Astrocyte of the spinal cord (primary cell): ENCODE measurements around the gene CMSS1.

Source experiments
- DNase-seq: peaks from one replicate; pipeline ENCODE4 v3.0.0; 2011; ENCODE audit warnings: low read depth, low spot score
- H3K4me3 ChIP-seq: 2 replicates; pipeline ENCODE4 v1.5.1; 2011; ENCODE audit warnings: low read depth, mild to moderate bottlenecking, low read length, moderate library complexity
- in situ Hi-C: cut with HindIII; loops from 2 replicates; pipeline ENCODE4 v1.10.0; 2017; ENCODE audit warnings: low sequenced_read_pairs
- TF ChIP-seq, protein P1 (sequence below): IDR thresholded peaks from 2 replicates; pipeline ENCODE4 v1.5.1; 2012; ENCODE audit warnings: low read depth, mild to moderate bottlenecking, low read length, inconsistent platforms

Gene CMSS1

GRCh38 chr3:99980606-99981005 is 162.9 kb downstream of the CMSS1 start:
- TF ChIP-seq, protein P1, sequence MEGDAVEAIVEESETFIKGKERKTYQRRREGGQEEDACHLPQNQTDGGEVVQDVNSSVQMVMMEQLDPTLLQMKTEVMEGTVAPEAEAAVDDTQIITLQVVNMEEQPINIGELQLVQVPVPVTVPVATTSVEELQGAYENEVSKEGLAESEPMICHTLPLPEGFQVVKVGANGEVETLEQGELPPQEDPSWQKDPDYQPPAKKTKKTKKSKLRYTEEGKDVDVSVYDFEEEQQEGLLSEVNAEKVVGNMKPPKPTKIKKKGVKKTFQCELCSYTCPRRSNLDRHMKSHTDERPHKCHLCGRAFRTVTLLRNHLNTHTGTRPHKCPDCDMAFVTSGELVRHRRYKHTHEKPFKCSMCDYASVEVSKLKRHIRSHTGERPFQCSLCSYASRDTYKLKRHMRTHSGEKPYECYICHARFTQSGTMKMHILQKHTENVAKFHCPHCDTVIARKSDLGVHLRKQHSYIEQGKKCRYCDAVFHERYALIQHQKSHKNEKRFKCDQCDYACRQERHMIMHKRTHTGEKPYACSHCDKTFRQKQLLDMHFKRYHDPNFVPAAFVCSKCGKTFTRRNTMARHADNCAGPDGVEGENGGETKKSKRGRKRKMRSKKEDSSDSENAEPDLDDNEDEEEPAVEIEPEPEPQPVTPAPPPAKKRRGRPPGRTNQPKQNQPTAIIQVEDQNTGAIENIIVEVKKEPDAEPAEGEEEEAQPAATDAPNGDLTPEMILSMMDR, result no peak
- H3K4me3 ChIP-seq, result no peak overlapping the region
- in situ Hi-C loops, result no loop called here
- DNase-seq, result no peak

DNA sequence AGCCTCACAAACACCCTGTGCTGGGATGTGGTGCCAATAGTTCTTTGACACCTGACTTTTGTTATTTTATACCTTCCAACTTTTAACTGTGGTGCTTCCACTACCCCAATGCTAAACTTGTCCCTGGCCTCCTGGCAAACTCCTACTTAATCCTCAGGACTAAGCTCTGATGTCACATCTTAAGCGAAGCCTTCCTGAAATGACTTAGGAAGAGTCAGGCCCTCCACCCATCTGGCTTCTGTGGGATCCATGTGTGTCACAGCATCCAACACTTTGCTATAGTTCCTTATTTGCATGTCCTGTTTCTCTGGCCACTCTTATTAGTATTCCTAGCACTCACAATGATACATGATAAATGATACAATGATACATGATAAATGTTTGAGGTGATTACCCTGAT is 163.5 kb downstream of the CMSS1 start:
- TF ChIP-seq, protein P1, result no peak
- no peak overlapping the region for H3K4me3 ChIP-seq
- in situ Hi-C loops, result no loop called here
- DNase-seq, result no peak

- in situ Hi-C loops, result no loop called here
- TF ChIP-seq, protein P1, result no peak
- H3K4me3 ChIP-seq, result no peak overlapping the region
- no peak for DNase-seq
Observed at GRCh38 chr3:99982650-99983049, 165.0 kb downstream of the CMSS1 start.

DNA sequence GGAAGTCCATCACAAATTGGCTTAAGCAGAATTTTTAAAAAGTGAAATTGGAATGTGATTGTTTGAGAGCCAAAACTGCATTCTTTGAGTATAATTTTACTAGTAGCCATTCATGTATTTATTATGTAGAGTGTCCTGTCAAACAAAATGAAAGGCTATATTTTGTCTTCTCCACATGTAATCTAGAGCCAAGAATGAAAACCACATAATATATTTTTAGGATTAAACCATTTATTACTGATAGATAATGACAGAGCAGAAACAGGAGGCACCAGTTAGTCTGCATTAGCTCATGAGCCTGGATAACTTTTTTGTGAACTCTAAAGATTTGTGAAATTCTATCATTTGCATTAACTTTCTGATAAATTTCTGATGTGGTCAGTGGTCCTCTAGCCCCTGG is 166.5 kb downstream of the CMSS1 start:
- TF ChIP-seq, protein P1, result no peak
- no peak overlapping the region for H3K4me3 ChIP-seq
- in situ Hi-C loops, result no loop called here
- DNase-seq, result no peak

- DNase-seq, result no peak
- no peak overlapping the region for H3K4me3 ChIP-seq
- TF ChIP-seq, protein P1, result no peak
- in situ Hi-C loops, result no loop called here
Observed at GRCh38 chr3:99984668-99985067, 167.0 kb downstream of the CMSS1 start.

DNA sequence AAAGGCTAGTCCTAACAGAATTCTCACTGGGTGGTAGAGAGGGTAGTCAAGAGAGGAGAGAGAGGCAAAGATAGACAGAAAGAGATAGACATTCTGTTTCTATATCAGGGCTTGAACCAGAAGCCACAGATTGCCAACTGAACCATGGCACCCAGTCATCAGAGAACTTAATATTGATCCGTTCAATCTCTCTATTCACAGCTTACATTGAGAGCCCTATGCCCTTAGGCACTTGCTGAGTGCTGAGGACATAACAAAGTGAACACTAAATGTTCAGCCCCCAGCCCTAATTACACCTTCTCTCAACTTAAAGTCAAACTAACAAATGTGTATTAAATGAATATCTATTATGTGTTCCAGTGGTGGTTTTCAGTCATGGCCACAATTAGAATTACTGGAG is 172.5 kb downstream of the CMSS1 start:
- no peak for DNase-seq
- in situ Hi-C loops, result no loop called here
- H3K4me3 ChIP-seq, result no peak overlapping the region
- TF ChIP-seq, protein P1, result no peak

- in situ Hi-C loops, result no loop called here
- H3K4me3 ChIP-seq, result no peak overlapping the region
- TF ChIP-seq, protein P1, result no peak
- DNase-seq, result peak; percentile 32
Observed at GRCh38 chr3:99997293-99997692, 179.6 kb downstream of the CMSS1 start.
